Measurements from ENCODE around the gene KEAP1. TPM values are rescaled to one million over a fixed set of nuclear protein-coding genes. Genes with fewer than 3 reads are reported as not detected.
"Not testable (repeated sequence)": the region's sequence is repeated elsewhere in the genome, so short reads cannot be mapped to it uniquely, and the experiment has no call there.

KEAP1 gene
- total RNA-seq, 2 experiments from 2014 or later, result 60.0 to 63.8 TPM

GRCh38 chr19:10543420-10544241 is 40.5 kb upstream of the KEAP1 start, which contains the start of gene ATG4D:
TSS of gene ATG4D (plus strand) at chr19:10543904. CDS start at chr19:10544091, 187 bp downstream.
- CTCF ChIA-PET, result interaction anchor here (1.3 to 3.5 kb wide), 2 partner anchors 28 to 38 kb away, joined by 4 to 28 read pairs; no protein-coding TSS in a partner anchor
- peak; percentile 78 for DNase-seq
- peak within 1 kb of the TSS; percentile 85 for H3K4me3 Mint-ChIP-seq
- peaks cover 5% of the 10 kb centered on the region for H3K27me3 Mint-ChIP-seq (ENCODE audit: low read depth)
- peak within 1 kb of the TSS; percentile 84 for H3K27ac Mint-ChIP-seq
- intact Hi-C loops (cut with micrococcal nuclease), result loop anchor here (1.0 to 2.0 kb wide), 3 partner anchors 23 to 112 kb away; partner anchors contain the start of gene KRI1
- peaks cover 16% of the 10 kb centered on the region for H3K4me1 Mint-ChIP-seq (ENCODE audit: low read depth)
- H3K9me3 Mint-ChIP-seq, result no peaks in the 10 kb centered on the region
- H3K36me3 Mint-ChIP-seq (ENCODE audit: low read depth), result peaks cover 5% of the 10 kb centered on the region

DNA sequence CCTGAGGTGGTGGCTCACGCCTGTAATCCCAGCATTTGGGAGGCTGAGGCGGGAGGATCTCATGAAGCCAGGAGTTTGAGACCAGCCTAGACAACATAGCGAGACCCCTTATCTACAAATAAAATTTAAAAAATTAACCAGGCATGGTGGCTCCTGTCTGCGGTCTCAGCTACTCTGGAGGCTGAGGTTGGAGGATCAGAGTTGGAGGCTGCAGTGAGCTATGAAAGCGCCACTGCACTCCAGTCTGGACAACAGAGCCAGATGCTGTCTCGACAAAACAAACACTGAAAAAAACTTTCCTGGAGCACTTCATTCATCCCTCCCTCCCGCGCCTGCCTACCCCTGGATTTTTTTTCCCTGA is 39.9 kb upstream of the KEAP1 start:
- intact Hi-C loops (cut with micrococcal nuclease), result loop anchor here (1.0 to 2.0 kb wide), 3 partner anchors 23 to 112 kb away; partner anchors contain the start of gene KRI1
- no peaks in the 10 kb centered on the region for H3K9me3 Mint-ChIP-seq
- peaks cover 5% of the 10 kb centered on the region for H3K36me3 Mint-ChIP-seq (ENCODE audit: low read depth)
- peak overlapping the region; percentile 78 for H3K4me3 Mint-ChIP-seq
- peaks cover 11% of the 10 kb centered on the region for H3K27me3 Mint-ChIP-seq (ENCODE audit: low read depth)
- peaks cover 16% of the 10 kb centered on the region for H3K4me1 Mint-ChIP-seq (ENCODE audit: low read depth)
- no peak for DNase-seq
- CTCF ChIA-PET, result interaction anchor here (0.7 to 3.5 kb wide), 5 partner anchors 18 to 37 kb away, joined by 3 to 28 read pairs (median 4); no protein-coding TSS in a partner anchor
- H3K27ac Mint-ChIP-seq, result peak overlapping the region; percentile 59

- H3K9me3 Mint-ChIP-seq; intact Hi-C loops (cut with micrococcal nuclease); CTCF ChIA-PET; H3K36me3 Mint-ChIP-seq (ENCODE audit: low read depth); H3K27ac Mint-ChIP-seq; H3K4me1 Mint-ChIP-seq (ENCODE audit: low read depth); DNase-seq; H3K4me3 Mint-ChIP-seq: not testable (repeated sequence)
- peaks cover 15% of the 10 kb centered on the region for H3K27me3 Mint-ChIP-seq (ENCODE audit: low read depth)
Measured at GRCh38 chr19:10539016-10539415, 35.9 kb upstream of the KEAP1 start.

DNA sequence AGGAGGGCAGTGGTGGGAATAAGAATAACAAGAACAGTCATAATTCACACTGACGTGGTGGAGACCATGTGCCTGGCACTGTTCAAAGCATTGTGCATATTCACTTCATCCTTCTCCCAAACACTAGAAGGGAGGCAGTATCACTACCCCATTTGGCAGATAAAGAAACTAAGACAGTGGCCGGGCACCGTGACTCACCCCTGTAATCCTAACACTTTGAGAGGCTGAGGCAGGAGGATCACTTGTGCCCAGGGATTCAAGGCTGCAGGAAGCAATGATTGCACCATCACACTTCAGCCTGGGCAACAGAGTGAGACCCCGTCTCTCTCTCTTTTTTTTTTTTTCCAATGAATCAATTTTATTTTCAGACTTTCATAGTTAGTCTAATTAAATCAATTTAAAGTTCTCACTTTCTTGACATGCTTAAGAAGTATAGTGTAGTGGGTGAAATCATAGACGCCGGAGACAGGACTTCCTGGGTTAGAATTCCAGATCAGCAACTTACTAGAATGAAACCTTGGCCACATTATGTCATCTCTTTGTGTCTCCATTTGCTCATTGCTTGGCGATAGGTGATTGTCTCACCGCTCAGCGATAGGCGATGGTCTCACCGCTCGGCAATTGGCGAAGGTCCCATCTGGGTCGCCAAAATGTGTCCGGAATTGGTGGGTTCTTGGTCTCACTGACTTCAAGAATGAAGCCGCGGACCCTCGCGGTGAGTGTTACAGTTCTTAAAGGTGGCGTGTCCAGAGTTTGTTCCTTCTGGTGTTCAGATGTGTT is 35.2 kb upstream of the KEAP1 start:
- Mint-ChIP-seq H3K9me3 (no peaks in the 10 kb centered on the region), H3K27ac (no peak overlapping the region), H3K4me3 (no peak overlapping the region), H3K27me3 (ENCODE audit: low read depth) (peaks cover 15% of the 10 kb centered on the region), H3K36me3 (ENCODE audit: low read depth) (no peaks in the 10 kb centered on the region), H3K4me1 (ENCODE audit: low read depth) (peaks cover 5% of the 10 kb centered on the region)
- intact Hi-C loops (cut with micrococcal nuclease), result no loop called here
- CTCF ChIA-PET, result interaction anchor here (0.9 kb wide), 1 partner anchor 25 kb away, joined by 3 read pairs; no protein-coding TSS in a partner anchor
- DNase-seq, result no peak

GRCh38 chr19:10537668-10538067 is 34.5 kb upstream of the KEAP1 start:
- peaks cover 15% of the 10 kb centered on the region for H3K27me3 Mint-ChIP-seq (ENCODE audit: low read depth)
- intact Hi-C loops (cut with micrococcal nuclease), result no loop called here
- no peaks in the 10 kb centered on the region for H3K36me3 Mint-ChIP-seq (ENCODE audit: low read depth)
- H3K9me3 Mint-ChIP-seq, result no peaks in the 10 kb centered on the region
- no peak for DNase-seq
- peaks cover 2% of the 10 kb centered on the region for H3K4me1 Mint-ChIP-seq (ENCODE audit: low read depth)
- no peak overlapping the region for H3K4me3 Mint-ChIP-seq
- CTCF ChIA-PET, result interaction anchor here (0.6 to 0.9 kb wide), 2 partner anchors 25 to 34 kb away, joined by 3 to 6 read pairs; no protein-coding TSS in a partner anchor
- H3K27ac Mint-ChIP-seq, result no peak overlapping the region

DNA sequence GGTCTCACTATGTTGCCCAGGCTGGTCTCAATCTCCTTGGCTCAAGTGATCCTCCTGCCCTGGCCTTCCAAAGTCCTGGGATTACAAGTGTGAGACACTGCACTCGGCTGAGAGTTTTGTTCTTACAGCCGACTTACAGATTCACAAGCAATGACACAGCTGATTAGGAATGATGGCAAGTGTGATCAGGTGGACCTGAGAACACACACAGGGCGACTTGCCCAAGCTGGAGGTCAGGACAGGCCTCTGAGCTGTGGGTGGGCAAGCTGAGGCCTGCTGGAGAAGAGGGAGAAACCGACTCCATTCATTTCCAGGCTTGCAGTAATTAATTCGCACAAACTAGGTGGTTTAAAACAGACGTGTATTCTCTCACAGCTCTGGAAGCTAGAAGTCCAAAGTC is 32.5 kb upstream of the KEAP1 start:
- peaks cover 15% of the 10 kb centered on the region for H3K27me3 Mint-ChIP-seq (ENCODE audit: low read depth)
- DNase-seq, result no peak
- H3K4me1 Mint-ChIP-seq (ENCODE audit: low read depth), result peaks cover 2% of the 10 kb centered on the region
- H3K9me3 Mint-ChIP-seq, result peaks cover 2% of the 10 kb centered on the region
- H3K36me3 Mint-ChIP-seq (ENCODE audit: low read depth), result no peaks in the 10 kb centered on the region
- H3K27ac Mint-ChIP-seq, result no peak overlapping the region
- intact Hi-C loops (cut with micrococcal nuclease), result no loop called here
- H3K4me3 Mint-ChIP-seq, result no peak overlapping the region
- CTCF ChIA-PET, result interaction anchor here (0.7 to 1.7 kb wide), 5 partner anchors 13 to 165 kb away, joined by 3 to 10 read pairs (median 3); partner anchors contain the start of gene QTRT1

- Mint-ChIP-seq H3K4me3 (no peak overlapping the region), H3K36me3 (ENCODE audit: low read depth) (no peaks in the 10 kb centered on the region), H3K4me1 (ENCODE audit: low read depth) (peaks cover under 1% of the 10 kb centered on the region), H3K27me3 (ENCODE audit: low read depth) (peaks cover 12% of the 10 kb centered on the region), H3K27ac (no peak overlapping the region), H3K9me3 (peaks cover 2% of the 10 kb centered on the region)
- no peak for DNase-seq
- CTCF ChIA-PET, result interaction anchor here (0.8 to 1.7 kb wide), 3 partner anchors 22 to 166 kb away, joined by 3 to 10 read pairs (median 3); no protein-coding TSS in a partner anchor
- intact Hi-C loops (cut with micrococcal nuclease), result no loop called here
Measured at GRCh38 chr19:10533646-10534386, 30.7 kb upstream of the KEAP1 start.

- CTCF ChIA-PET, result interaction anchor here (0.7 to 0.9 kb wide), 2 partner anchors 10 to 233 kb away, joined by 3 read pairs; no protein-coding TSS in a partner anchor
- intact Hi-C loops (cut with micrococcal nuclease), result no loop called here
Measured at GRCh38 chr19:10532457-10532856, 29.3 kb upstream of the KEAP1 start.

GRCh38 chr19:10526887-10527286 is 23.7 kb upstream of the KEAP1 start:
- H3K4me1 Mint-ChIP-seq (ENCODE audit: low read depth); intact Hi-C loops (cut with micrococcal nuclease): not testable (repeated sequence)
- CTCF ChIA-PET, result interaction anchor here (0.6 kb wide), 1 partner anchor 11 kb away, joined by 3 read pairs; no protein-coding TSS in a partner anchor

More at GRCh38 chr19:10532457-10532856, 29.3 kb upstream of the KEAP1 start:
- no peak overlapping the region for H3K27ac Mint-ChIP-seq
- DNase-seq, result no peak
- no peaks in the 10 kb centered on the region for H3K4me1 Mint-ChIP-seq (ENCODE audit: low read depth)
- peaks cover 2% of the 10 kb centered on the region for H3K9me3 Mint-ChIP-seq
- no peak overlapping the region for H3K4me3 Mint-ChIP-seq
- H3K27me3 Mint-ChIP-seq (ENCODE audit: low read depth), result peaks cover 3% of the 10 kb centered on the region
- no peaks in the 10 kb centered on the region for H3K36me3 Mint-ChIP-seq (ENCODE audit: low read depth)

DNA sequence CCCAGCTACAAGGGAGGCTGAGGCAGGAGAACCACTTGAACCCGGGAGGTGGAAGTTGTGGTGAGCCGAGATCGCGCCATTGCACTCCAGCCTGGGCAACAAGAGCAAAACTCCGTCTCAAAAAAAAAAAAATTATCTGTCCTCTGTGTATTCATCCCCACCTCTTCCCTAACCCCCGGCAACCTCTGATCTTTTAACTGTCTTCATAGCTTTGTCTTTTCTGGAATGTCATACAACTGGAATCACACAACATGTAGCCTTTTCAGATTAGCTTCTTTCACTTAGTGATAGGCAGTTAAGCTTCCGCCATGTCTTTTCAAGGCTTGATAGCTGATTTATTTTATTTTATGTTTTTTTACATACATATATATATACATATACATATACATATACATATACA is 22.5 kb upstream of the KEAP1 start:
- Mint-ChIP-seq H3K36me3 (ENCODE audit: low read depth) (no peaks in the 10 kb centered on the region), H3K9me3 (no peaks in the 10 kb centered on the region), H3K4me1 (ENCODE audit: low read depth) (no peaks in the 10 kb centered on the region), H3K4me3 (no peak overlapping the region), H3K27ac (no peak overlapping the region), H3K27me3 (ENCODE audit: low read depth) (no peaks in the 10 kb centered on the region)
- CTCF ChIA-PET, result interaction anchor here (0.5 to 0.7 kb wide), 2 partner anchors 16 to 17 kb away, joined by 3 to 4 read pairs; no protein-coding TSS in a partner anchor
- intact Hi-C loops (cut with micrococcal nuclease), result no loop called here
- DNase-seq, result no peak

More at GRCh38 chr19:10526887-10527286, 23.7 kb upstream of the KEAP1 start:
- H3K27ac Mint-ChIP-seq; H3K9me3 Mint-ChIP-seq; DNase-seq; H3K36me3 Mint-ChIP-seq (ENCODE audit: low read depth); H3K4me3 Mint-ChIP-seq; H3K27me3 Mint-ChIP-seq (ENCODE audit: low read depth): not testable (repeated sequence)

DNA sequence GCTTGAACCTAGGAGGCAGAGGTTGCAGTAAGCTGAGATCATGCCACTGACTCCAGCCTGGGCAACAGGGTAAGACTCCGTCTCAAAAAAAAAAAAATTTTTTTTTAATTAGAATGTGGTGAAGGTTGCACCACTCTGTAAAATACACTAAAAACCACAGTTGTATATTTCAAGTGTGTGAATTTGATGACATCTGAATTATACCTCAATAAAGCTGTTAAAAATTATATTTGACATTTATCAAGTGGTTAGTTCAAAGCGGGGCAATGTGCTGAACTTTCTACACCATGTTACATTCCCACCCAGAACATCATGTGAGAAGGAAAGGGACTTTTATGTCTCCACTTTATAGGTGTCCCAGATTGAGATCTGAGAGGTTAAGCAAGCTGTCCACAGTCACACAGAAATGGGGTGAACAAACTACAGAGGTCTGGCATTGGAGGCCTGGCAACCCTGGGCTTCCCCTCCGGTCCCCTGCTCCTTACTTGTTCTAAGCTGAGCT is 20.0 kb upstream of the KEAP1 start:
- H3K4me1 Mint-ChIP-seq (ENCODE audit: low read depth), result peaks cover 14% of the 10 kb centered on the region

More for the DNA sequence above, 20.0 kb upstream of the KEAP1 start:
- intact Hi-C loops (cut with micrococcal nuclease), result no loop called here
- CTCF ChIA-PET, result interaction anchor here (0.6 to 1.1 kb wide), 3 partner anchors 50 to 341 kb away, joined by 3 to 4 read pairs (median 3); no protein-coding TSS in a partner anchor
- Mint-ChIP-seq H3K9me3 (no peaks in the 10 kb centered on the region), H3K27ac (no peak overlapping the region), H3K36me3 (ENCODE audit: low read depth) (no peaks in the 10 kb centered on the region), H3K4me3 (no peak overlapping the region), H3K27me3 (ENCODE audit: low read depth) (peaks cover 19% of the 10 kb centered on the region)
- no peak for DNase-seq
